GM23338 (cell line): ENCODE results near the gene MYL5.
"Not testable (repeated sequence)": the region's sequence is repeated elsewhere in the genome, so short reads cannot be mapped to it uniquely, and the experiment has no call there.

Experiments used
- EZH2 ChIP-seq: fragments of 200-600 bp; sonication (generic); IDR thresholded peaks from one replicate; pipeline ENCODE4 v1.8.0; 2017; ENCODE audit warnings: antibody characterized with exemption, mild to moderate bottlenecking, low read depth; ENCODE audit not compliant: unreplicated experiment
- EZH2phosphoT487 ChIP-seq: fragments of 200-600 bp; sonication (generic); IDR thresholded peaks from one replicate; pipeline ENCODE4 v1.8.1; 2018; ENCODE audit warnings: antibody characterized with exemption; ENCODE audit not compliant: unreplicated experiment
- POLR2AphosphoS5 ChIP-seq: IDR thresholded peaks from 2 replicates; pipeline ENCODE4 v1.6.1; 2016; ENCODE audit warnings: antibody characterized with exemption, low read depth
- TF ChIP-seq, protein P1 (sequence below), 2 experiments: fragments of 200-600 bp in 1 of 2; sonication (generic) in 1 of 2; conservative IDR thresholded peaks; 2 replicates each; pipeline versions ENCODE4 v1.5.1 to v1.6.1; 2016 to 2017; ENCODE audit warnings: antibody characterized with exemption in 2 of 2, low read depth in 2 of 2, mild to moderate bottlenecking in 2 of 2, moderate library complexity in 1 of 2

DNA sequence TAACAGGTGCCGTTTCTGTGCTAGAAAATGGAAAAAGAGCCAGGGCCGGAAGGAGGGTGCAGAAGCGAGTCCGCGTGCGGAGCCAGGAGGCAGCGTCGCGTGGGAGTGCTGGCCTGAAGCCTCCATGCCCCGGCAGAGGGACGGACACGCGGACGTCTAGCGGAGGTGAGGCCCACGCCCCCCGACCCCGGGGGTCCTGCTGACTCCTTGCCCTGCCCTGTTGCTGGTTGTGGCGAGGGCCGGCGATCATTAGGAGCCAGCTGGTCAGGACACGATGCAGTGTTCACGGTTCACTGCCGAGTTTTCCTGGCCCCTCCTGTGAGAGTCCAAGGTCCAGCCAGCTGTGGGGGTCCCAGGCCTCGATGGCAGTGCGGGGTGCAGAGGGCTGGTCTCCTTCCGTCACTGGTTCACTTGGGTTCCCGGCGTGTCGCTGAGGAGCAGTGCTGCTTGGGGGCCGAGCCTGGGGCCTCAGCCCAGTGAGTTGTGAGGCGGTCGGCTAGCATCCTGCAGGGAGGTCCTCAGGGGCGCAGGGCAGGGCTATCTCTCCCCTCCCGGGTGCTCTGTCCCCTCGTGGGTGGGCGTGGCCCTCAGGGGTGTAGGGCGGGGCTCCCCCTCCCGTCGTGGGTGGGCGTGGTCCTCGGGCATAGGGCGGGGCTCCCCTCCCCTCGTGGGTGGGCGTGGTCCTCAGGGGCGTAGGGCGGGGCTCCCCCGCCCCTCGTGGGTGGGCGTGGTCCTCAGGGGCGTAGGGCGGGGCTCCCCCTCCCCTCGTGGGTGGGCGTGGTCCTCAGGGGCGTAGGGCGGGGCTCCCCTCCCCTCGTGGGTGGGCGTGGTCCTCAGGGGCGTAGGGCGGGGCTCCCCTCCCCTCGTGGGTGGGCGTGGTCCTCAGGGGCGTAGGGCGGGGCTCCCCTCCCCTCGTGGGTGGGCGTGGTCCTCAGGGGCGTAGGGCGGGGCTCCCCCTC, 56.9 kb downstream of the MYL5 start:
- TF ChIP-seq, protein P1, sequence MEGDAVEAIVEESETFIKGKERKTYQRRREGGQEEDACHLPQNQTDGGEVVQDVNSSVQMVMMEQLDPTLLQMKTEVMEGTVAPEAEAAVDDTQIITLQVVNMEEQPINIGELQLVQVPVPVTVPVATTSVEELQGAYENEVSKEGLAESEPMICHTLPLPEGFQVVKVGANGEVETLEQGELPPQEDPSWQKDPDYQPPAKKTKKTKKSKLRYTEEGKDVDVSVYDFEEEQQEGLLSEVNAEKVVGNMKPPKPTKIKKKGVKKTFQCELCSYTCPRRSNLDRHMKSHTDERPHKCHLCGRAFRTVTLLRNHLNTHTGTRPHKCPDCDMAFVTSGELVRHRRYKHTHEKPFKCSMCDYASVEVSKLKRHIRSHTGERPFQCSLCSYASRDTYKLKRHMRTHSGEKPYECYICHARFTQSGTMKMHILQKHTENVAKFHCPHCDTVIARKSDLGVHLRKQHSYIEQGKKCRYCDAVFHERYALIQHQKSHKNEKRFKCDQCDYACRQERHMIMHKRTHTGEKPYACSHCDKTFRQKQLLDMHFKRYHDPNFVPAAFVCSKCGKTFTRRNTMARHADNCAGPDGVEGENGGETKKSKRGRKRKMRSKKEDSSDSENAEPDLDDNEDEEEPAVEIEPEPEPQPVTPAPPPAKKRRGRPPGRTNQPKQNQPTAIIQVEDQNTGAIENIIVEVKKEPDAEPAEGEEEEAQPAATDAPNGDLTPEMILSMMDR (conservative IDR thresholded peaks at IDR 0.05; ENCODE audit: low read depth in 2 of 2): not testable (repeated sequence)
- TF ChIP-seq EZH2phosphoT487, EZH2, POLR2AphosphoS5: not testable (repeated sequence)
